GM12865 (cell line): ENCODE data around the gene GFRA3.

ENCODE experiments used
- DNase-seq: peaks from one replicate; pipeline ENCODE4 v3.0.0; 2010; ENCODE audit warnings: low read depth
- H3K4me3 ChIP-seq: 2 replicates; pipeline ENCODE4 v1.5.1; 2011; ENCODE audit warnings: mild to moderate bottlenecking, low read depth, low read length, control low read depth
- TF ChIP-seq, protein P1 (sequence below): IDR thresholded peaks from 2 replicates; pipeline ENCODE4 v1.5.1; 2011; ENCODE audit warnings: low read length, control low read depth, low read depth, inconsistent platforms; ENCODE audit not compliant: insufficient read depth; ENCODE audit errors: missing control alignments

The GFRA3 gene

DNA sequence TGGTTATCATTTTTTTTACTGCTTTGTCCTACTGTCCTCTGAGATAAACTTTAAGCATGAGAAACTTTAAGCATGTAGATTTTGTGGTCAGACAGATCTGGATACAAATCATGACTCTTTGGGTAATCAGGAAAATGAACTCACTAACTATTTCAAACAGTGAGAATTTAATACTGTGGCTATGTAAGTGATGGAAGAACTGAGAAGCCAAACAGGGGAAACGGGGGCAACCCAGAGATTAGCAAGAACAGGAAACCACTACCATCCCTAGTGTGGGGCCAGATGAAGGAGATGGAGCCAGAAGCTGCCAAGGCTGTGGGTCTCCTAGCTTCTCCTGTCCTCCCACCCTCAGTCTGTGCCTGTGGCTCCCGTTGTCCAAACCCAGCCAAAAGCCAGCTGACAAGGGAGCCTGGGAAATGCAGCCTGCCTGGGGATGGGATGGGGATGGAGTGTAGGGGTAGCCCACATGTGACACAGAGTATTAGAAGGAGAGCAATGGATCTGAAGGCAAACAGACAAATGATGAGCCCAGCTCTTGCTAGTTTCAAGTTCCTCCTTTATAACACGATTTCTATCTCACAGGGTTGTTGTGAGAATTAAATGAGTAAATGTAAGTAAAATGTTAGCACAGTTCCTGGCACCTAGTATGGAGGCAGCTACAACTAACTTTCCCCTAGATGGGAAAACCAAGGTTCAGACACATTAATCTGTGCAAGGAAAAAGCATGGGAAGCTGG, 33.6 kb downstream of the GFRA3 start:
- TF ChIP-seq, protein P1, sequence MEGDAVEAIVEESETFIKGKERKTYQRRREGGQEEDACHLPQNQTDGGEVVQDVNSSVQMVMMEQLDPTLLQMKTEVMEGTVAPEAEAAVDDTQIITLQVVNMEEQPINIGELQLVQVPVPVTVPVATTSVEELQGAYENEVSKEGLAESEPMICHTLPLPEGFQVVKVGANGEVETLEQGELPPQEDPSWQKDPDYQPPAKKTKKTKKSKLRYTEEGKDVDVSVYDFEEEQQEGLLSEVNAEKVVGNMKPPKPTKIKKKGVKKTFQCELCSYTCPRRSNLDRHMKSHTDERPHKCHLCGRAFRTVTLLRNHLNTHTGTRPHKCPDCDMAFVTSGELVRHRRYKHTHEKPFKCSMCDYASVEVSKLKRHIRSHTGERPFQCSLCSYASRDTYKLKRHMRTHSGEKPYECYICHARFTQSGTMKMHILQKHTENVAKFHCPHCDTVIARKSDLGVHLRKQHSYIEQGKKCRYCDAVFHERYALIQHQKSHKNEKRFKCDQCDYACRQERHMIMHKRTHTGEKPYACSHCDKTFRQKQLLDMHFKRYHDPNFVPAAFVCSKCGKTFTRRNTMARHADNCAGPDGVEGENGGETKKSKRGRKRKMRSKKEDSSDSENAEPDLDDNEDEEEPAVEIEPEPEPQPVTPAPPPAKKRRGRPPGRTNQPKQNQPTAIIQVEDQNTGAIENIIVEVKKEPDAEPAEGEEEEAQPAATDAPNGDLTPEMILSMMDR: no peak
- DNase-seq: no peak
- no peak overlapping the region for H3K4me3 ChIP-seq

DNA sequence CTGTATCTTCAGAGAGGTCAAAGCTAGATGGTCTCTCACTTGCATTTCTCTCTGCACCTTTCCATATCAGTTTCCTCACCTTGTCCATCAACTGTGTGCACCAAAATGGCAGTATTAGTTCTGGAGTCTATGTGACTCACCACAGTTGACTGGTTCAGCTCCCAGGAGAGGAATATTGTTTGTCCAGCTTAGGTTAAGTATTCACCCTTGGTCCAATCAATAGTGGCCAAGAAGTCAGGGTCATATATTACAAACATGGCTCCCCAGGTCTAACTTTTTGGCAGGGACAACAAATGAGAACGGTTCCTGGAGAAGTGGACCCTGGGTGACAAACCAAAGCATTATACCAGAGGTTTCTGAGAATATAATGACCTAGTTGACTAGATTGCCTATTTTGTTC, 36.4 kb downstream of the GFRA3 start:
- TF ChIP-seq, protein P1: no peak
- no peak overlapping the region for H3K4me3 ChIP-seq

DNA sequence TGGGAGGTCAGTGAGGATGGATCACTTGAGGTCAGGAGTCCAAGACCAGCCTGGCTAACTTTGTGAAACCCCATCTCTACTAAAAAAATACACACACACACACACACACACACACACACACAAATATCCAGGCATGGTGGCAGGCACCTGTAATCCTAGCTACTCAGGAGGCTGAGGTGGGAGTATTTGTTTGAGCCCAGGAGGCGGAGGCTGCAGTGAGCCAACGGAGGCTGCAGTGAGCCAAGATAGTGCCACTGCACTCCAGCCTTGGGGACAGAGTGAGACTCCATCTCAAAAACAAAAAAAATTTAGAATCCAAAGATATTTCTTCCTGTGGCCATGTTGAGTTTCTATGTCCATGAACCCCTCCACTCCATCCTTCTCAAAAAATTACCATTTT, 39.8 kb downstream of the GFRA3 start:
- no peak for DNase-seq
- H3K4me3 ChIP-seq: no peak overlapping the region
- TF ChIP-seq, protein P1: no peak

More for the DNA sequence above, 36.4 kb downstream of the GFRA3 start:
- no peak for DNase-seq

DNA sequence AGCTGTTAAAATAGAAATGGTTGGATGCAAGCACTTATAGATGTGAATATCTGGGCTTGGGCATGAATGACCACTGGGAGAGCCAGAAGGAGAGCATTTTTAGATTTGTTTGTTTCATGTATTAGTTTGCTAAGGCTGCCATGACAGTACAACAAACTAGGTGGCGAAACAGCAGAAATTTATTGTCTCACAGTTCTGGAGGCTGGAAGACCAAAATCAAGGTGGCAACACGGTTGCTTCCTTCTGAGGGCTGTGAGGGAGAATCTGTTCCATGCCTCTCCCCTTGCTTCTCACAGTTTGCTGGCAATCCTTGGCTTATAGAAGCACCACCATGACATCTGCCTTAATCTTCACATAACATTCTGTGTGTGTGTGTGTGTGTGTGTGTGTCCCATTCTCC, 41.1 kb downstream of the GFRA3 start:
- no peak for DNase-seq
- TF ChIP-seq, protein P1: no peak
- no peak overlapping the region for H3K4me3 ChIP-seq

DNA sequence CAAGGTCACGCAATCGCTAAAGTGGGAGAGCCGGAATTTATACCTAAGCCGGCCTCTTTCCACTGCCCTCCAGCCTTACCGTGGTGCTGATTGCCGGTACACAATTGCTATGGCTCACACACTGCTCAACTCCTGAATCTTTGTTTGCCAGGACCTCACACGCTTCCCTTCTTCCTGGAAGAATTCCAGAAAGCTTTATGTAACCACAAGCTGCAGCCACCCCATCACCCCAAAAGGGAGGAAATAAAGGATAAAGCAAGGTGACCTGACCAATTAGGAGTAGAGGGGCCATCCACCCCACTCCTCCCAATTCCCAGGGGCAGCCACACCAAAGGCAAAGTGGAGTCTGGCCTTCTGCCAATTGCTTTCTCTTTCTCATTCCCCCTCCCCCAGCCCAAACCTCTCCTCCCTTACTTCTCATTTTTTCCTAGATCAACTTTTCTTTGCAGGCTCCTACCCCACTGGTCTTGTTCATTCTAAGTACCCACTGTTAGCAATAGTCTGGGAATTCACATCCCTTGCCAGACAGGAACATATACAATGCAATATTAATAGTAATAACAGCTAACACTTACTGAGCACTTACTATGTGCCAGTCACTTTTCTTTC, 43.3 kb downstream of the GFRA3 start:
- DNase-seq: no peak
- H3K4me3 ChIP-seq: no peak overlapping the region
- TF ChIP-seq, protein P1: no peak

DNA sequence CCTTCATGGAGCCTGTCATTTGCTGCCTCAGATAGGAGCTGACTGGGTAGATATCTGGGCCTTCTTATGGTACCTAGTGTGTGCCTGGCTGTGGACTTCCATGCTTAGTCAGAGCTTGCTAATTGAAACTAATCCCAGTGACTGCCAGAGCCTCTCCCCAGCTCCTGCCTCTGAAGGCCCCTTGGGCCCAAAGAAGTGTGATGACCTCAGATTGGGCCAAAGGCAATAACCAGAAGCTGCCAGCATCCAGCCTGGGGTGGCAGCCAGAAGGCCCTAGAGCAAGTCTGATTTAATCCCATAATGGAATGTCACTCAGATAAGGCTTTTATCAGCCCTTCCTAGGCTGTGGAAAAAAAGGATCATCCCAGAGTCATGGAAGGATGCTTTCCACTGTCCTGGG, 44.2 kb downstream of the GFRA3 start:
- H3K4me3 ChIP-seq: no peak overlapping the region
- TF ChIP-seq, protein P1: no peak
- no peak for DNase-seq
